C4-2B (cell line): ENCODE results near the gene TMEM179.

ENCODE experiments used
- CTCF ChIP-seq: fragments of 450-650 bp; conservative IDR thresholded peaks from 2 replicates; pipeline ENCODE4 v1.5.1; 2017; ENCODE audit warnings: mild to moderate bottlenecking
- ZFX ChIP-seq: fragments of 450-650 bp; IDR thresholded peaks from 2 replicates; pipeline ENCODE4 v1.6.1; 2017

GRCh38 chr14:104635717-104636116 lies 31.1 kb upstream of the TMEM179 start:
- TF ChIP-seq CTCF (no peak), ZFX (no peak)
